Stimulated activated naive B cell treated with anti-CD40 and anti-IgM and Interleukin-4, amounts not matched to agents 10 μg/mL and 1 μg/mL and 100 μg/mL, for 72 hours (primary cell): ENCODE measurements around the gene SYNE1.

Experiments
- ATAC-seq, 2 donors: fragments of 150-1000 bp; cut with Tn5 transposase; replicated peaks; 2 replicates each; pipeline ENCODE4 v1.10.0; 2021; ENCODE audit warnings: moderate library complexity in 1 of 2
- DNase-seq: peaks from one replicate; pipeline ENCODE4 v3.0.0; 2021
- H3K27ac Mint-ChIP-seq: one replicate; pipeline ENCODE4 v1.8.0; 2022; ENCODE audit warnings: mild to moderate bottlenecking, mixed read lengths
- H3K27me3 Mint-ChIP-seq, 2 donors: one replicate each; pipeline ENCODE4 v1.8.0; 2022; ENCODE audit warnings: mixed read lengths in 2 of 2
- H3K36me3 Mint-ChIP-seq, 2 donors: one replicate each; pipeline ENCODE4 v1.8.0; 2022; ENCODE audit warnings: mixed read lengths in 2 of 2, mild to moderate bottlenecking in 1 of 2
- H3K4me1 Mint-ChIP-seq, 2 donors: one replicate each; pipeline ENCODE4 v1.8.0; 2022; ENCODE audit warnings: mixed read lengths in 2 of 2, mild to moderate bottlenecking in 1 of 2
- H3K4me3 Mint-ChIP-seq, 2 donors: one replicate each; pipeline ENCODE4 v1.8.0; 2022; ENCODE audit warnings: mild to moderate bottlenecking in 2 of 2, mixed read lengths in 2 of 2, moderate library complexity in 1 of 2
- H3K9me3 Mint-ChIP-seq, 2 donors: one replicate each; pipeline ENCODE4 v1.8.0; 2022; ENCODE audit warnings: mixed read lengths in 2 of 2, mild to moderate bottlenecking in 1 of 2

The SYNE1 gene

DNA sequence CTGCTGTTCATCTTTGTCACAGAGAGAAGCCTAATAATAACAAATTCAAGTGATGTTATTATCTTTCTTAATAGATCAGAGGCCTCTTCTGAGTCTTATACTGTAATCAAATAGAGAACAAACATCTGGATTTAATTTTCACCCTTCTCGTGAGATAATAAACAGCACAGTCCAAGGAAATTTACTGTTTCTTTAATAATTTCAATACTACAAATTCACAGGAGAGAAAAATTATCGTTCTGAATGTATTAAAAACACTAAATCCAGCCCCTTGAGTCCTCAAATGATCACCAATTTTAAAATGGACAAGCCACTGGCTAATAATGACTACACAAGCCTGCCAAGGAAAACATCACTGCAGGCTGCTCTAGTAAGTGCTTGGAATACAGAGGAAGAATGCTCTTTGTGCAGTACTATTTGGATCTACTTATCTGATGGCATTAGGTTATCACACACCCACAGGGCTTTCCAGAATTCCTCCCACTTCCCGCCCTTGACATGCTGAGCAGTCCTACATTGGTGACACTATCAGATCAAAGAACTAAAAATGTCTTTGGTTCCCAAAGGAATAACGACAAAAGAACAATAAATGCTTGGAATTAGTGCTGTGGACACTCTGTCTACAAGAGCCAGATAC lies 38.1 kb downstream of the SYNE1 start:
- ATAC-seq (no peak), DNase-seq (no peak)
- H3K27me3 Mint-ChIP-seq: peaks cover 9 to 10% of the 10 kb centered on the region in 2 donors
- no peaks in the 10 kb centered on the region for H3K9me3 Mint-ChIP-seq
- no peak overlapping the region for H3K4me3 Mint-ChIP-seq
- H3K27ac Mint-ChIP-seq: no peak overlapping the region
- no peaks in the 10 kb centered on the region for H3K36me3 Mint-ChIP-seq
- H3K4me1 Mint-ChIP-seq: no peaks in the 10 kb centered on the region

GRCh38 chr6:152598421-152598820 lies 38.7 kb downstream of the SYNE1 start:
- DNase-seq (no peak), ATAC-seq (no peak)
- H3K4me1 Mint-ChIP-seq: no peaks in the 10 kb centered on the region
- no peaks in the 10 kb centered on the region for H3K9me3 Mint-ChIP-seq
- no peak overlapping the region for H3K4me3 Mint-ChIP-seq
- H3K27ac Mint-ChIP-seq: no peak overlapping the region
- H3K36me3 Mint-ChIP-seq: no peaks in the 10 kb centered on the region
- H3K27me3 Mint-ChIP-seq: peaks cover 9 to 10% of the 10 kb centered on the region in 2 donors

GRCh38 chr6:152596726-152597125 lies 40.4 kb downstream of the SYNE1 start:
- no peak for ATAC-seq
- H3K4me3 Mint-ChIP-seq: no peak overlapping the region
- peaks cover 9 to 10% of the 10 kb centered on the region in 2 donors for H3K27me3 Mint-ChIP-seq
- H3K27ac Mint-ChIP-seq: no peak overlapping the region
- H3K36me3 Mint-ChIP-seq: no peaks in the 10 kb centered on the region
- H3K4me1 Mint-ChIP-seq: no peaks in the 10 kb centered on the region
- DNase-seq: no peak
- H3K9me3 Mint-ChIP-seq: peaks cover 3 to 4% of the 10 kb centered on the region in 2 donors

- Mint-ChIP-seq H3K4me1 (no peaks in the 10 kb centered on the region), H3K4me3 (no peak overlapping the region), H3K27me3 (peaks cover 9 to 10% of the 10 kb centered on the region in 2 donors), H3K9me3 (peaks cover 3 to 6% of the 10 kb centered on the region in 2 donors), H3K36me3 (no peaks in the 10 kb centered on the region), H3K27ac (no peak overlapping the region)
- ATAC-seq: no peak
- no peak for DNase-seq
These were observed 41.7 kb downstream of the SYNE1 start for GRCh38 chr6:152595499-152595898.

GRCh38 chr6:152594701-152595100 lies 42.5 kb downstream of the SYNE1 start:
- Mint-ChIP-seq H3K4me3 (no peak overlapping the region), H3K9me3 (peaks cover 3 to 6% of the 10 kb centered on the region in 2 donors), H3K36me3 (no peaks in the 10 kb centered on the region), H3K27me3 (peaks cover 7 to 9% of the 10 kb centered on the region in 2 donors), H3K4me1 (no peaks in the 10 kb centered on the region), H3K27ac (no peak overlapping the region)
- DNase-seq: no peak
- ATAC-seq: no peak

GRCh38 chr6:152588456-152588855 lies 48.7 kb downstream of the SYNE1 start:
- peaks cover 3 to 8% of the 10 kb centered on the region in 2 donors for H3K9me3 Mint-ChIP-seq
- H3K27ac Mint-ChIP-seq: no peak overlapping the region
- H3K27me3 Mint-ChIP-seq: no peaks in the 10 kb centered on the region
- DNase-seq (no peak), ATAC-seq (no peak)
- H3K4me3 Mint-ChIP-seq: no peak overlapping the region
- H3K36me3 Mint-ChIP-seq: no peaks in the 10 kb centered on the region
- peaks cover 0 to 8% of the 10 kb centered on the region in 2 donors for H3K4me1 Mint-ChIP-seq

- Mint-ChIP-seq H3K27me3 (no peaks in the 10 kb centered on the region), H3K27ac (no peak overlapping the region), H3K4me1 (peaks cover 0 to 8% of the 10 kb centered on the region in 2 donors), H3K36me3 (no peaks in the 10 kb centered on the region), H3K4me3 (no peak overlapping the region), H3K9me3 (peaks cover 3 to 8% of the 10 kb centered on the region in 2 donors)
- ATAC-seq (no peak), DNase-seq (no peak)
These were observed 49.7 kb downstream of the SYNE1 start for GRCh38 chr6:152587473-152587872.

- no peak overlapping the region for H3K4me3 Mint-ChIP-seq
- H3K4me1 Mint-ChIP-seq: peaks cover 0 to 8% of the 10 kb centered on the region in 2 donors
- no peak overlapping the region for H3K27ac Mint-ChIP-seq
- ATAC-seq (no peak), DNase-seq (no peak)
- H3K27me3 Mint-ChIP-seq: no peaks in the 10 kb centered on the region
- H3K9me3 Mint-ChIP-seq: peaks cover 0 to 2% of the 10 kb centered on the region in 2 donors
- no peaks in the 10 kb centered on the region for H3K36me3 Mint-ChIP-seq
These were observed 51.9 kb downstream of the SYNE1 start for GRCh38 chr6:152585236-152585635.

GRCh38 chr6:152583888-152584287 lies 53.3 kb downstream of the SYNE1 start:
- Mint-ChIP-seq H3K27ac (no peak overlapping the region), H3K4me1 (peaks cover 0 to 8% of the 10 kb centered on the region in 2 donors), H3K36me3 (no peaks in the 10 kb centered on the region)

GRCh38 chr6:152576525-152576924 lies 60.6 kb downstream of the SYNE1 start:
- ATAC-seq (no peak), DNase-seq (no peak)
- no peak overlapping the region for H3K27ac Mint-ChIP-seq
- H3K27me3 Mint-ChIP-seq: peaks cover 0 to 8% of the 10 kb centered on the region in 2 donors
- no peaks in the 10 kb centered on the region for H3K4me1 Mint-ChIP-seq
- no peaks in the 10 kb centered on the region for H3K36me3 Mint-ChIP-seq
- no peaks in the 10 kb centered on the region for H3K9me3 Mint-ChIP-seq
- H3K4me3 Mint-ChIP-seq: no peak overlapping the region

More at GRCh38 chr6:152583888-152584287, 53.3 kb downstream of the SYNE1 start:
- no peak for DNase-seq
- no peak overlapping the region for H3K4me3 Mint-ChIP-seq
- H3K27me3 Mint-ChIP-seq: no peaks in the 10 kb centered on the region
- H3K9me3 Mint-ChIP-seq: no peaks in the 10 kb centered on the region
- ATAC-seq: no peak

DNA sequence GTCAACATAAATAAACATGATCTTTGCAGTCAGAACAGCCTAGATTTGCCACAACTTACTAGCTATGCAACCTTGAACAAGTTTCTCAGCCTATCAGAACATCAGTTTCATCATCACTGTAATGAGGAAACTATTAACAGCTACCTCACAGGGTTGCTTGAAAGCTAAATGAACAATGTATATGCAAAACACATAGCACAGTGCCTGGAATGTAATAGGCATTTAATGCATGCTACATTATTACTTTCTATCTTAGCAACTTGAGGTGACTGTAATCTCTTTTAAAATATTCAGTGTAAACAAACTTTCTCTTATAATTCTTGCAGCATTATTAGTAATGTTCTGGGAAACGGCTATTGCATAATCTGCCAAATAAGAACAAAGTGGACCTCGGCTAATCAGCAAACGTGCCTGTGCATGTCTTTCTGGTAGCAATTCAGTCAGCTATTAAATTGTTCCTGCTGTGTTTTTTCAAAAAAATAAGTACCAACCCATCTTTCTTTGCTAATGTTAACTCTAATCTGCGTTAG lies 61.5 kb downstream of the SYNE1 start:
- H3K4me1 Mint-ChIP-seq: no peaks in the 10 kb centered on the region
- no peaks in the 10 kb centered on the region for H3K9me3 Mint-ChIP-seq
- ATAC-seq (no peak), DNase-seq (no peak)
- no peaks in the 10 kb centered on the region for H3K36me3 Mint-ChIP-seq
- H3K27me3 Mint-ChIP-seq: peaks cover 0 to 8% of the 10 kb centered on the region in 2 donors
- H3K27ac Mint-ChIP-seq: no peak overlapping the region
- no peak overlapping the region for H3K4me3 Mint-ChIP-seq

DNA sequence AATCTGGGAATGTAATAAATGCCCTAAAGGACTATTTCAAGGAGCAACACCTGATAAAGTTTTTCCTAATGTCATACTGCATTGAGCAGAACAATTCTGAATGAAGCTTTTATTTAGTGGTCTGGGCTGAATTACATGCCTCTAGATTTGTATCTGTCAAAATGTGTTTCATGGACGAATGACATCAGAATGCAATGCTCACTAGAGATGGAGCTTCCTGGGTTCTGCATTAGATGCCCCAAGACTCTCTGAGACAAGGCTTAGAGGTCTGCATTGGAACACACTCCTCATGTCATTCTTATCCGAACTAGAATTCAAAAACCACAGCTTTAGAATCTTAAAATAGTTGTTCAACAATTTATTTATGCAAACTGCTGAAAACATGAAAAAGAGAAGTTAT lies 62.0 kb downstream of the SYNE1 start:
- DNase-seq (no peak), ATAC-seq (no peak)
- Mint-ChIP-seq H3K4me1 (no peaks in the 10 kb centered on the region), H3K9me3 (no peaks in the 10 kb centered on the region), H3K27me3 (peaks cover 0 to 8% of the 10 kb centered on the region in 2 donors), H3K36me3 (no peaks in the 10 kb centered on the region), H3K4me3 (no peak overlapping the region), H3K27ac (no peak overlapping the region)

- DNase-seq (no peak), ATAC-seq (no peak)
- H3K4me3 Mint-ChIP-seq: no peak overlapping the region
- no peak overlapping the region for H3K27ac Mint-ChIP-seq
- peaks cover 0 to 8% of the 10 kb centered on the region in 2 donors for H3K27me3 Mint-ChIP-seq
- H3K4me1 Mint-ChIP-seq: no peaks in the 10 kb centered on the region
- no peaks in the 10 kb centered on the region for H3K36me3 Mint-ChIP-seq
- H3K9me3 Mint-ChIP-seq: no peaks in the 10 kb centered on the region
These were observed 63.4 kb downstream of the SYNE1 start for GRCh38 chr6:152573762-152574161.

GRCh38 chr6:152572338-152573088 lies 64.6 kb downstream of the SYNE1 start:
- Mint-ChIP-seq H3K9me3 (no peaks in the 10 kb centered on the region), H3K27ac (no peak overlapping the region), H3K4me3 (no peak overlapping the region), H3K4me1 (no peaks in the 10 kb centered on the region), H3K36me3 (no peaks in the 10 kb centered on the region), H3K27me3 (peaks cover 0 to 8% of the 10 kb centered on the region in 2 donors)
- DNase-seq (no peak), ATAC-seq (no peak)

DNA sequence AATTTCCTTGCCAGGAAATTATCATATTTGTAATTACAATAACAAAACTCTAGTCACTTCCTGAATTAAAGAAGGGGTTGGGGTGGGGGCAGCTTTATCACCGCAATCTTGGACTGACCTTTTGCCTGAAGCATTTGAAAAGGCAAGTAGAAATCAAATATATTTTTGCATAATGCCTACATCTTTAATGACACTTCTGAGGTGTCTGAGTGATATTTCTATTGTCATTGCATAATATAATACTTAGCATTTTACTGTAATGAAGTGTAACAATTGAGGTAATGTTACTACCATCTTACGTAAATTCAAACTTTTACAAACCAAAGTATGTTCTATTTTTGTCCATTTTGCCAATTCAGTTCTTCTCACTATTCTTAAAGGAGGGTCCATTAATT lies 65.2 kb downstream of the SYNE1 start:
- Mint-ChIP-seq H3K4me3 (no peak overlapping the region), H3K4me1 (no peaks in the 10 kb centered on the region), H3K27me3 (peaks cover 0 to 8% of the 10 kb centered on the region in 2 donors), H3K9me3 (no peaks in the 10 kb centered on the region), H3K36me3 (no peaks in the 10 kb centered on the region), H3K27ac (no peak overlapping the region)
- DNase-seq (no peak), ATAC-seq (no peak)
